ENCODE results near the gene TMEM8B. TPM values are rescaled to one million over a fixed set of nuclear protein-coding genes. Genes with fewer than 3 reads are reported as not detected.
A peak's percentile ranks its signal among the peaks of the same experiment; 100 is the strongest.

TMEM8B gene
- total RNA-seq, 1 donor from 2014 or later: 4.8 TPM

GRCh38 chr9:35827486-35827885 lies 1.5 kb upstream of the TMEM8B start:
- peak overlapping the region; percentile 31 for H3K4me3 Mint-ChIP-seq
- DNase-seq (ENCODE audit: low spot score): no peak
- Histone ChIP-seq H2AFZ (replicated peaks) (no peak overlapping the region), H3K4me1 (peaks cover 11% of the 10 kb centered on the region), H4K20me1 (ENCODE audit: low read depth) (peaks cover 3% of the 10 kb centered on the region), H3F3A (ENCODE audit: low read depth) (peaks cover 11% of the 10 kb centered on the region), H3K9ac (no peak overlapping the region), H3K4me3 (no peak overlapping the region), H3K36me3 (no peaks in the 10 kb centered on the region), H3K27me3 (no peaks in the 10 kb centered on the region), H3K9me3 (ENCODE audit: low read depth) (no peaks in the 10 kb centered on the region), H3K27ac (no peak overlapping the region), H3K4me2 (no peak overlapping the region), H3K79me2 (ENCODE audit: low read depth) (no peaks in the 10 kb centered on the region)
- no peaks in the 10 kb centered on the region for H3K36me3 Mint-ChIP-seq
- H3K27me3 Mint-ChIP-seq (ENCODE audit: insufficient read depth, low read depth): peaks cover 5% of the 10 kb centered on the region
- TF ChIP-seq CTCF (IDR thresholded peaks at IDR 0.05) (no peak), EZH2 (IDR thresholded peaks at IDR 0.05) (no peak), EZH2phosphoT487 (IDR thresholded peaks at IDR 0.05) (no peak)
- H3K27ac Mint-ChIP-seq: peak overlapping the region; percentile 4
- peaks cover 45% of the 10 kb centered on the region for H3K4me1 Mint-ChIP-seq
- no peaks in the 10 kb centered on the region for H3K9me3 Mint-ChIP-seq

- Histone ChIP-seq H3K4me1 (peaks cover 11% of the 10 kb centered on the region), H3K9ac (peak within 1 kb of the TSS; percentile 53), H4K20me1 (ENCODE audit: low read depth) (peaks cover 3% of the 10 kb centered on the region), H3K36me3 (no peaks in the 10 kb centered on the region), H3K4me2 (peak within 1 kb of the TSS; percentile 87), H3F3A (ENCODE audit: low read depth) (peaks cover 11% of the 10 kb centered on the region), H3K79me2 (ENCODE audit: low read depth) (no peaks in the 10 kb centered on the region), H3K9me3 (ENCODE audit: low read depth) (no peaks in the 10 kb centered on the region), H3K27me3 (no peaks in the 10 kb centered on the region), H3K4me3 (peak within 1 kb of the TSS; percentile 86), H2AFZ (replicated peaks) (peak within 1 kb of the TSS; percentile 96), H3K27ac (no peak within 1 kb of the TSS)
- Mint-ChIP-seq H3K9me3 (no peaks in the 10 kb centered on the region), H3K27ac (peak within 1 kb of the TSS; percentile 97), H3K27me3 (ENCODE audit: insufficient read depth, low read depth) (peaks cover 5% of the 10 kb centered on the region), H3K4me1 (peaks cover 48% of the 10 kb centered on the region), H3K36me3 (no peaks in the 10 kb centered on the region), H3K4me3 (peak within 1 kb of the TSS; percentile 93)
- peak; percentile 89 for DNase-seq (ENCODE audit: low spot score)
- no peak for TF ChIP-seq EZH2phosphoT487 (IDR thresholded peaks at IDR 0.05)
- no peak for TF ChIP-seq CTCF (IDR thresholded peaks at IDR 0.05)
- TF ChIP-seq EZH2 (IDR thresholded peaks at IDR 0.05): no peak
These were observed 328 bp upstream of the TMEM8B start, which contains the start of gene FAM221B for GRCh38 chr9:35828716-35829083. Gene FAM221B (minus strand): TSS chr9:35828732. CDS start chr9:35826161, 2,571 bp downstream.

- H3K27me3 ChIP-seq: no peaks in the 10 kb centered on the region
- peaks cover 4% of the 10 kb centered on the region for H3K36me3 Mint-ChIP-seq
- peak overlapping the region; percentile 53 for H3K9ac ChIP-seq
- H2AFZ ChIP-seq (replicated peaks): peak overlapping the region; percentile 80
- H3K4me3 ChIP-seq: peak overlapping the region; percentile 86
- H3K27ac Mint-ChIP-seq: peak overlapping the region; percentile 90
- no peaks in the 10 kb centered on the region for H3K36me3 ChIP-seq
- H3F3A ChIP-seq (ENCODE audit: low read depth): peaks cover 11% of the 10 kb centered on the region
- H3K79me2 ChIP-seq (ENCODE audit: low read depth): no peaks in the 10 kb centered on the region
- H3K4me1 ChIP-seq: peaks cover 11% of the 10 kb centered on the region
- no peak for DNase-seq (ENCODE audit: low spot score)
- no peaks in the 10 kb centered on the region for H3K9me3 ChIP-seq (ENCODE audit: low read depth)
- peak overlapping the region; percentile 87 for H3K4me2 ChIP-seq
- no peaks in the 10 kb centered on the region for H3K9me3 Mint-ChIP-seq
- peaks cover 52% of the 10 kb centered on the region for H3K4me1 Mint-ChIP-seq
- peaks cover 5% of the 10 kb centered on the region for H3K27me3 Mint-ChIP-seq (ENCODE audit: insufficient read depth, low read depth)
- H4K20me1 ChIP-seq (ENCODE audit: low read depth): peaks cover 3% of the 10 kb centered on the region
- no peak overlapping the region for H3K27ac ChIP-seq
- peak overlapping the region; percentile 93 for H3K4me3 Mint-ChIP-seq
- TF ChIP-seq EZH2phosphoT487 (IDR thresholded peaks at IDR 0.05) (no peak), CTCF (IDR thresholded peaks at IDR 0.05) (no peak), EZH2 (IDR thresholded peaks at IDR 0.05) (no peak)
These were observed 702 bp downstream of the TMEM8B start for GRCh38 chr9:35829764-35830096.
